NCI-H1092 (cell line): ENCODE results near the gene MTOR.
"Not testable (repeated sequence)": the region's sequence is repeated elsewhere in the genome, so short reads cannot be mapped to it uniquely, and the experiment has no call there.

ENCODE experiments used
- DNase-seq: peaks from one replicate; lab custom pipeline; 2025; lab: John Stamatoyannopoulos, UW

MTOR gene

GRCh38 chr1:11262171-11263049 lies at the start of gene MTOR:
Gene MTOR, minus strand, starts transcription at chr1:11262551. Its CDS starts 3,142 bp downstream, at chr1:11259409.
- DNase-seq, result peak; percentile 100

GRCh38 chr1:11309385-11309784 lies 47.0 kb upstream of the MTOR start:
- DNase-seq, result no peak

- DNase-seq, result no peak
These were observed 46.4 kb upstream of the MTOR start for GRCh38 chr1:11308699-11309224.

- DNase-seq, result no peak
These were observed 45.5 kb upstream of the MTOR start for GRCh38 chr1:11307852-11308251.

- not testable (repeated sequence) for DNase-seq
These were observed 43.2 kb upstream of the MTOR start for GRCh38 chr1:11305516-11305915.

DNA sequence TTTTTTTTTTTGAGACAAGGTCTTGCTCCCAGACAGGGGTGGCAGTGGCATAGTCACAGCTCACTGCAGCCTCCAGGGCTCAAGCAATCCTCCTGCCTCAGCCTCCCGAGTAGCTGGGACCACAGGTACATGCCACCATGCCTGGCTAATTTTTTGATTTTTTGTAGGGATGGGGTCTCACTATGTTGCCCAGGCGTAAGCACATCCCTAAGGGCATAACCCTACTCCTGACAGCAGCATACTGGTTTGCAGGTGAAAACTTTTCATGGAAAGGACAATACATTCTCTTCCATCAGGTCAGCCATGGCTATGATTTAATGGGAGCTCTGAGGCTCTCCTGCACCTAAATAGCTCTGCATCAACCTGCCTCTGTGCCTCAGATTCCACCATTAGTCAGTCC lies 40.0 kb upstream of the MTOR start:
- DNase-seq, result no peak

GRCh38 chr1:11301601-11302000 lies 39.2 kb upstream of the MTOR start:
- DNase-seq, result no peak

- no peak for DNase-seq
These were observed 36.8 kb upstream of the MTOR start for GRCh38 chr1:11299225-11299574.

- no peak for DNase-seq
These were observed 36.3 kb upstream of the MTOR start for GRCh38 chr1:11298390-11299224.

DNA sequence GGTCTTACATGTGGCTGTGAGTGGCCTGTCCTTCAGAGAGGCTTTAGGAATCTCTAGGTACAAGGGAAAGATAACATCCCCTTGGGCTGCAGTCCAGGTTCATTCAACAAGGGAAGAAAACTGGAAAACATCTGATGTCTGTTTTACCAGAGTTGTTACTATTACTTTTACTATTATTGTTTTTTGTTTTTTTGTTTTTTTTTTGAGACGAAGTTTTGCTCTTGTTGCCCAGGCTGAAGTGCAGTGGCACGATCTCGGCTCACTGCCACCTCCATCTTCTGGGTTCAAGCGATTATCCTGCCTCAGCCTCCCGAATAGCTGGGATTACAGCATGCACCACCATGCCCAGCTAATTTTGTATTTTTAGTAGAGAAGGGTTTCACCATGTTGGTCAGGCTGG lies 35.4 kb upstream of the MTOR start:
- DNase-seq, result not testable (repeated sequence)

GRCh38 chr1:11295905-11296304 lies 33.6 kb upstream of the MTOR start:
- DNase-seq, result no peak

DNA sequence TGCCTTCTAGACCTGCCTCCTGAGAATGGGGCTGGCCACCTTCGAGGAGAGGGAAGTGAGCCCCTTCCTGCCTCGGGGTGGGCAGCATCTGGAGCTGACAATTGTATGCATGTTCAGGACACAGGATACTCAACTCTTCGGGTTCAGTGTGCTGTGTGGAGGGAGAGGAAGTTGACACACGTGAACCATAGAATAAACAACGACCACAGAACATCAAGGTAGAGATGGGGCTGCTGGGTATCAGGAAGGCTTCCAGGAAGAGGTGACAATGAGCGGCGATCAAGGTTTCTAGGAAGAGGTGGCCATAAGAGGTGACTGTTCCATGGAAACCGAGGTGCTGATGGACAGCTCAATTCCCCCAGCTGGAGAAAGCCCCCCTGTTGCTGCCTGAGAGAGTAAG lies 32.6 kb upstream of the MTOR start:
- no peak for DNase-seq

DNA sequence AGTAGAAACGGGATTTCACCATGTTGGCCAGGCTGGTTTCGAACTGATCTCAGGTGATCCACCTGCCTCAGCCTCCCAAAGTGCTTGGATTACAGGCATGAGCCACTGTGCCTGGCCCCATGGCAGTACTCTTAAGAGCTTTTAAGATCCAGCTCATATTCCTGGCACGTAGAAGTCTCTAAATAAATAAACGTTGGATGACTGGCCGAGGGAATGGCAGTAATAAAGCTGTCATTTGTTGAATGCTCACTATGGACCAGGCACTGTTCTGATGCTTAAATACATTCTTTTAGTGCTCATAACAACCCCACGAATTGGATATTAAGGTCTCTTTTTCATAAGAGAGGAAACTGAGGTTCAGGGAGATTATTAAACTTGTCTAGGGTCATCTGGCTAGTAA lies 31.5 kb upstream of the MTOR start:
- no peak for DNase-seq

GRCh38 chr1:11291049-11291448 lies 28.7 kb upstream of the MTOR start:
- no peak for DNase-seq

DNA sequence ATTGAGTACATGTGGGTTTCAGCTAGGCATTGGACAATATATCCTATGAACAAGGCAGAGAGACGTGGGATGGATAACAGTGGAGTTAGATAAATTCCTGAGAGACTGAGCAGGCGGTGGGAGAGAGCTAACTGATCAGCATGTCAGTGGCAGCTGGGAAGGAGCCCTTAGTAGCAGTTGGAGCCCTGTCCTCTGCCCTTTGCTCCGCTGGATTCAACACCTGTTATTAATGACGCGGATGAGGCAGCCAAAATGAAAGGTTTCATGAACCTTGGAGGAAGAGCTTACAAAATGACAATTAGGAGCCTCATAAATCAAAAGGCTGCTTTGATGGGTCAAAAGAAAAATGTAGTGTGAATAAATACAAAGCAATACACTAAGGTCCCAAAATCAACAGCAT lies 26.7 kb upstream of the MTOR start:
- DNase-seq, result no peak

DNA sequence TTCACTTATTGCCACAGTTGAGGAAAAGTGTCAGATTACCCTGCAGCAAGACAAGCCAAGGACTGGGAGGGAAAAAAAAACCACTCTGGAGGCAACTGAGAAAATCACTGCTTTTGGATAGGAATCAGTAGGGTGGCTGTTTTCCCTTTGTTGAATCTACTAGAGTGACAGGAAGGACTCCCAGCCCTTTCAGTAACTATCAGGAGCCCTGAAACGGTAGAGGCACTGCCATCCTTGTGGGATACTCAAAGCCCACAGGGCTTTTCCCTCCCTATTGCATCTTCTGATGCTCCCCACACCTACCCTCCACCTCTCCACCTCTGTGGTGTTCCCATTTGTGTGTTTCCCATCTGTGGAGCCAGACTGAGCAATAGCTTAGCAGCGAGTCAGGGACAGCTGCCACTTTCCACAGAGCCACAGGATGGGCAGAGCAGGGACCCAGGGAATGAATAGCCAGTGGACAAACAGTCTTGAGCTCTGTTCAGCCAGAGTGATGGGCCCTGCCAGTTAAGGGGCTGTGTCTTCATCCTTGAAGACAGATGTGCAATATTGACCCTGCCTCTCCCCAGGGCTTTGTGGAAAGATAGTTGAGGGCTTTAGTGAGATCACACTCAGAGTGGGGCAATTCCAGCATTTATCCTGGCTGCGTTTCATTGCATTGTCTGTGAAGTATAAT lies 24.5 kb upstream of the MTOR start:
- DNase-seq, result no peak

GRCh38 chr1:11285883-11286734 lies 23.8 kb upstream of the MTOR start:
- DNase-seq, result no peak

- no peak for DNase-seq
These were observed 22.4 kb upstream of the MTOR start for GRCh38 chr1:11284784-11285183.

- DNase-seq, result no peak
These were observed 20.8 kb upstream of the MTOR start for GRCh38 chr1:11283151-11283550.

DNA sequence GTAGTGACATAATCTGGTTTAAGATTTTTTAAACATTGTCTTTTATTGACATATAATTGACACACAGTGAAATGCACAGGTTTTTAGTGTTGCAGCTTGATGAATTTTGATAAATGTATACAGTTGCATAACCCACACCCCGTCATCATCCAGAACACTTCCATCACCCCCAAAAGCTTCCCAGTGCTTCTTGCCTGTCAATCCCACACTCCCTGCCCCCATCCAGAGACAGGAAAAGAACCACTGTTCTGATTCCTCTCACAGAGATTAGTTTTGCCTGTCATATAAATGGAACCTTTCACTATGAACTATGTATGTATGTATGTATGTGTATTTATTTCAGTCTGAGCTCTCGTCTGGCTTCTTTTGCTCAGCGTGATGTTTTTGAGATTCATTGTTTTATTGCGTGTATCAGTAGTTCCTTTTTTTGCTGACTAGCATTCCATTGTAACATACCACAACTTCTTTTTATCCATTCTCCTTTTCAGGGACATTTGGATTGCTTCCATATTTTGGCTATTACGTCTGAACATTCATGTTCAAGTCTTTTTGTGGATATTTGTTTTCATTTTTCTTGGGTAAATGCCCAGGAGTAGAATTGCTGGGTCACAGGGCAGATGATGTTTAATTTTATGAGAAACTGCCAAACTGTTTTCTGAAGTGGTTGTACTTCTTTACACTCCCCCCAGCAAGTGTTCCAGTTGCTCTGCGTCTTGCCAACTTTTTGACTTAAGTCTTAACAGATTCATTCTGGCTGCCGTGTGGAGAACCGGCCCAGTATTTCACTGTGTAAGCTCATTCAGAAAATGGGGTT lies 19.4 kb upstream of the MTOR start:
- no peak for DNase-seq
